ENCODE data around the gene IL6R.

DNA sequence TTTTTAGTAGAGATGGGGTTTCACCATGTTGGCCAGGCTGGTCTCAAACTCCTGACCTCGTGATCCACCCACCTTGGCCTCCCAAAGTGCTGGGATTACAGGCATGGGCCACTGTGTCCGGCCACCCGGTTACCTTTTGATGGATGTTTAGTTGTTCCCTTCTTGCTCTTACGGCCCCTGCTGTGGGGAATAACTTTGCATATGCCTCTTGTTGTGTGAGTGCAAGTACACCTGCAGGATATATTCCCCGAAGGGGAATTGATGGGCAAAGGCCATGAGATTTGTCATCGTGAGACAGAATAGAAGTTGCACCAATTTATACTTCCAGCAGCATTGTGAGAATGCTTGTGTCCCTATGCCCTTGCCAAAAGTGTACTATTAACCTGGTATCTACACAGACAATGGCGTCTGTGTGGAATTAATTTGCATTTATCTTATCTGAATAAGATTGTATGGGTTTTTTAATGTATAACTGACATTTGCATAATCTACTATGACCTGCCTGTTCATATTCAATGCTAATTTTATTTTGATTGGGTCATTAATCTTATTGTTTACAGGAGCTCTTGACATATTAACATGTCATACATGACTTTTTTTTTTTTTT lies 8.1 kb downstream of the IL6R start:
- TF ChIP-seq YY1 (IDR thresholded peaks at IDR 0.05; ENCODE audit: insufficient read depth, insufficient read length) (no peak), SUZ12 (IDR thresholded peaks at IDR 0.05; ENCODE audit: extremely low read depth, insufficient read depth, insufficient read length) (no peak)
